ENCODE results near the gene SYNGR2.

The SYNGR2 gene

GRCh38 chr17:78175643-78175981 is 7.2 kb downstream of the SYNGR2 start:
- H3K4me1 ChIP-seq: peaks cover 66 to 94% (median 84%) of the 10 kb centered on the region in 10 experiments
- H3K27ac ChIP-seq: peak overlapping the region in 3 of 11 experiments; percentile 61 to 74 (median 69); a peak in 4 of 22 replicates
- H3K4me3 ChIP-seq: no peak overlapping the region; a peak in 1 of 20 replicates
- H3K27me3 ChIP-seq: no peaks in the 10 kb centered on the region
- H3K4me2 ChIP-seq: peak overlapping the region in 3 of 11 experiments; percentile 98 to 100 (median 99); a peak in 6 of 22 replicates
- H3K36me3 ChIP-seq: peaks cover 24 to 91% (median 66%) of the 10 kb centered on the region in 11 experiments; a peak in 21 of 22 replicates
- H3K9me3 ChIP-seq (replicated peaks in 1 of 11): no peaks in the 10 kb centered on the region
- TF ChIP-seq Cebpa-rat (IDR thresholded peaks at IDR 0.05): no peak
- H3K9ac ChIP-seq: peak overlapping the region in 3 of 11 experiments; percentile 57 to 68 (median 64); a peak in 3 of 22 replicates
- peaks cover 1 to 70% (median 40%) of the 10 kb centered on the region in 11 experiments; a peak in 16 of 22 replicates for H4K20me1 ChIP-seq

DNA sequence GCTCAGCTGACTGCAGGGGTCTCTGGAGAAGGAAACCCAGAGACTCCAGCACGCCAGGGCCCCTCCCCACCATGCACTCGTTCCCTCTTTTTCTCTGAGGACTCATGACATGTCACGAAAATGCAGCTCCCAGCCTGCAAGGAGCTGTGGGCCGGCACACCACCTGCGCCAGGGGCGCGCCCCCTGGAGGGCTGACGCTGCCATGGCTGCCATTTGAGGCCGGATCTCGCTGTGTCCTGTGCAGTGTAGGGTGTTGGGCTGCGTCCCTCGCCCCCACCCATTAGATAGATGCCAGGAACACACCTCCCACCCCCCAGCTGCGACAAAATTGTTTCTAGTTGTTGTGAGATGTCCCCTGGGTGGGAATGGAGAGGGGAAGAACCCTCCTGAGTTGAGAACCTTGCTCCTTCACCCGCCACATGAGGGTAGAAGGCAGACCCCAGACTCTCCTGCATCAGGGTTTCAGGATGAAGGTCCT is 8.2 kb downstream of the SYNGR2 start:
- H3K4me2 ChIP-seq: peak overlapping the region in 9 of 11 experiments; percentile 4 to 100 (median 32); a peak in 11 of 22 replicates
- TF ChIP-seq Cebpa-rat (IDR thresholded peaks at IDR 0.05): no peak
- peaks cover 71 to 91% (median 81%) of the 10 kb centered on the region in 10 experiments for H3K4me1 ChIP-seq
- H3K9me3 ChIP-seq (replicated peaks in 1 of 11): no peaks in the 10 kb centered on the region
- H3K27ac ChIP-seq: no peak overlapping the region; a peak in 1 of 22 replicates
- peaks cover 0 to 60% (median 34%) of the 10 kb centered on the region in 11 experiments; a peak in 15 of 22 replicates for H4K20me1 ChIP-seq
- no peak overlapping the region for H3K9ac ChIP-seq
- H3K4me3 ChIP-seq: no peak overlapping the region
- peaks cover 22 to 91% (median 69%) of the 10 kb centered on the region in 11 experiments; a peak in 21 of 22 replicates for H3K36me3 ChIP-seq
- H3K27me3 ChIP-seq: no peaks in the 10 kb centered on the region

DNA sequence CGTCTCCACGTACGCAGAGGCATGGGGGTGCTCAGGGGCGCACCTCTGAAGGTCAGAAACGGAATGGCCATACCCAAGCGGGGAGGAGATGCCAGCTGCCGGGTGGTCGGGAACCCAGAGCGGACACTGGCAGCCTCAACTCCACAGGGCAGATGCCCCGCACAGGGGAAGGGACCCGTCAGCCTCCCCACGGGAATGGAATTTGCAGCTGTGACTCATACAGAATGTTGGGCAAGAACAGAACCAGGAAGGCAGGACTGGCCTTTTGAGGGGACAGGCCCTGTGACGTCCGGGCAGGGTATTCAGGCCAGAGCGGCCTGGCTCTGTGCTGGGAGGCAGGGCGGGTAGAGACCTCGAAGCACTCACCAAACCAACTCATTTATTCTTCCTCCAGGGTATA is 11.0 kb downstream of the SYNGR2 start:
- 0 out of 22 replicates have a peak, but pooled peaks of 1 of the 11 experiments have one; percentile 16 for TF ChIP-seq Cebpa-rat (IDR thresholded peaks at IDR 0.05)
- Histone ChIP-seq H3K4me1 (peaks cover 50 to 83% (median 67%) of the 10 kb centered on the region in 10 experiments), H3K27me3 (no peaks in the 10 kb centered on the region), H3K9ac (peak overlapping the region; percentile 27 to 70 (median 56); a peak in 12 of 22 replicates), H3K9me3 (replicated peaks in 1 of 11) (no peaks in the 10 kb centered on the region), H3K27ac (peak overlapping the region; percentile 35 to 73 (median 61); a peak in 17 of 22 replicates), H3K4me3 (no peak overlapping the region), H3K4me2 (peak overlapping the region; percentile 55 to 92 (median 72)), H4K20me1 (peaks cover 0 to 55% (median 24%) of the 10 kb centered on the region in 11 experiments; a peak in 11 of 22 replicates), H3K36me3 (peaks cover 0 to 91% (median 82%) of the 10 kb centered on the region in 11 experiments; a peak in 17 of 22 replicates)

DNA sequence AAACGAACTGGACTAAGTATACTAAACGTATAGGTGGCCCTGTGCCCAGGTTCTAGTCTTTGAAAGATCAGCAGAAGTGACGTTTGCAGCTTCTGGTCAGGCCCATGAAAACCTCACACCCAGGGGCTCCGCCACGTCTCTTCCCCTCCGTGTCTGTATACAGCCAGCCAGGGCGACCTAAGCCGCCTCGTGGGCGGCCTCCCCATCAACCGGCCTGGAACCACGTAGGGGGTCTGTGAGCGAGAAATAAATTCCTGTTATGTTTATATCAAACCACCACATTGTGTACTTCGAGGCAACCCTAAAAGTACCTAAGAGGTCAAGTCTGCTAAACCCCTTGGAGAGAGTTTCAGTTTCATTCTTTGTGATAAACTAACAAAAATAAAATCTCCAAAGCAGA is 11.7 kb downstream of the SYNGR2 start:
- Histone ChIP-seq H3K27me3 (no peaks in the 10 kb centered on the region), H3K4me2 (peak overlapping the region; percentile 55 to 92 (median 72)), H3K9ac (peak overlapping the region; percentile 27 to 70 (median 56)), H3K27ac (peak overlapping the region; percentile 35 to 73 (median 61); a peak in 21 of 22 replicates), H3K9me3 (replicated peaks in 1 of 11) (no peaks in the 10 kb centered on the region), H3K36me3 (peaks cover 0 to 91% (median 81%) of the 10 kb centered on the region in 11 experiments; a peak in 17 of 22 replicates), H4K20me1 (peaks cover 0 to 55% (median 22%) of the 10 kb centered on the region in 11 experiments; a peak in 11 of 22 replicates), H3K4me3 (peak overlapping the region in 5 of 10 experiments; percentile 5 to 24 (median 18); a peak in 6 of 20 replicates), H3K4me1 (peaks cover 51 to 83% (median 68%) of the 10 kb centered on the region in 10 experiments)
- no peak for TF ChIP-seq Cebpa-rat (IDR thresholded peaks at IDR 0.05)

- Histone ChIP-seq H3K4me1 (peaks cover 55 to 83% (median 72%) of the 10 kb centered on the region in 10 experiments), H3K27ac (peak overlapping the region; percentile 35 to 73 (median 61); a peak in 17 of 22 replicates), H3K4me2 (peak overlapping the region; percentile 55 to 92 (median 72)), H3K9ac (peak overlapping the region; percentile 4 to 70 (median 56); a peak in 18 of 22 replicates), H4K20me1 (peaks cover 0 to 55% (median 22%) of the 10 kb centered on the region in 11 experiments; a peak in 11 of 22 replicates), H3K27me3 (no peaks in the 10 kb centered on the region), H3K4me3 (peak overlapping the region in 4 of 10 experiments; percentile 5 to 24 (median 14); a peak in 4 of 20 replicates), H3K36me3 (peaks cover 0 to 91% (median 77%) of the 10 kb centered on the region in 11 experiments; a peak in 17 of 22 replicates), H3K9me3 (replicated peaks in 1 of 11) (no peaks in the 10 kb centered on the region)
- no peak for TF ChIP-seq Cebpa-rat (IDR thresholded peaks at IDR 0.05)
These were observed 12.1 kb downstream of the SYNGR2 start for GRCh38 chr17:78180508-78180907.

- peak overlapping the region in 2 of 11 experiments; percentile 10 to 19; a peak in 2 of 22 replicates for H3K9ac ChIP-seq
- H4K20me1 ChIP-seq: peaks cover 0 to 52% (median 9%) of the 10 kb centered on the region in 11 experiments; a peak in 9 of 22 replicates
- no peak overlapping the region for H3K4me3 ChIP-seq
- no peak for TF ChIP-seq Cebpa-rat (IDR thresholded peaks at IDR 0.05)
- no peak overlapping the region for H3K4me2 ChIP-seq
- H3K9me3 ChIP-seq (replicated peaks in 1 of 11): no peaks in the 10 kb centered on the region
- peaks cover 49 to 77% (median 68%) of the 10 kb centered on the region in 10 experiments for H3K4me1 ChIP-seq
- no peaks in the 10 kb centered on the region for H3K27me3 ChIP-seq
- peaks cover 0 to 80% (median 69%) of the 10 kb centered on the region in 11 experiments; a peak in 17 of 22 replicates for H3K36me3 ChIP-seq
- no peak overlapping the region for H3K27ac ChIP-seq
These were observed 14.1 kb downstream of the SYNGR2 start for GRCh38 chr17:78182504-78182903.

DNA sequence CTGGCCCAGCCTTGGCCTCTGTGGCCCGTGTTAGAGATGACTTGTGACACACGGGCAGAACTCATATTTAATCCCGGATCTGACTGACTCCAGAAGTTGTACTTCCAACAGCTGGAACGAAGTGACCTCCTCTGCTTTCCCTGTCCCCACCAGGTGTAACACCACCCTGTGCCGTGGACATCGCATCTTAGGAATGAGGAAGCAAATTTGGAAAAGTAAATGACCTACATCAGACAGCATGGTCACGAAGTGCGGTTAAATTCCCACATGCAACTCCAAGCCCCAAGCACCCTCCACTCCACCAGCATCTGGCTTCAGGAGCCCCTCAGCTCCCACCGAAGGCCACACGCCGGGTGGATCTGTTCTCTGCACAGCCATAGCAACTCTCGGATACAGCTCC is 15.5 kb downstream of the SYNGR2 start:
- TF ChIP-seq Cebpa-rat (IDR thresholded peaks at IDR 0.05): no peak
- H3K36me3 ChIP-seq: peaks cover 0 to 66% (median 59%) of the 10 kb centered on the region in 11 experiments; a peak in 17 of 22 replicates
- H3K4me2 ChIP-seq: peak overlapping the region in 9 of 11 experiments; percentile 26 to 96 (median 93); a peak in 11 of 22 replicates
- H3K27me3 ChIP-seq: no peaks in the 10 kb centered on the region
- no peak overlapping the region for H3K4me3 ChIP-seq
- H3K9ac ChIP-seq: peak overlapping the region in 7 of 11 experiments; percentile 0 to 91 (median 37); a peak in 9 of 22 replicates
- H3K4me1 ChIP-seq: peaks cover 58 to 88% (median 78%) of the 10 kb centered on the region in 10 experiments
- peaks cover 0 to 51% (median 9%) of the 10 kb centered on the region in 11 experiments; a peak in 9 of 22 replicates for H4K20me1 ChIP-seq
- 0 out of 22 replicates have a peak overlapping the region, but pooled peaks of 1 of the 11 experiments have one; percentile 13 for H3K27ac ChIP-seq
- H3K9me3 ChIP-seq (replicated peaks in 1 of 11): no peaks in the 10 kb centered on the region

- no peak for TF ChIP-seq Cebpa-rat (IDR thresholded peaks at IDR 0.05)
- Histone ChIP-seq H3K4me1 (peaks cover 58 to 88% (median 78%) of the 10 kb centered on the region in 10 experiments), H3K9me3 (replicated peaks in 1 of 11) (no peaks in the 10 kb centered on the region), H3K27ac (no peak overlapping the region), H3K9ac (peak overlapping the region in 4 of 11 experiments; percentile 0 to 91 (median 23); a peak in 3 of 22 replicates), H4K20me1 (peaks cover 0 to 47% (median 9%) of the 10 kb centered on the region in 11 experiments; a peak in 9 of 22 replicates), H3K4me2 (peak overlapping the region in 9 of 11 experiments; percentile 84 to 96 (median 93); a peak in 15 of 22 replicates), H3K4me3 (no peak overlapping the region), H3K36me3 (peaks cover 0 to 65% (median 54%) of the 10 kb centered on the region in 11 experiments; a peak in 17 of 22 replicates), H3K27me3 (no peaks in the 10 kb centered on the region)
These were observed 16.0 kb downstream of the SYNGR2 start for GRCh38 chr17:78184351-78184750.
